Neuronal stem cell (in vitro differentiated cells): Measurements from ENCODE around the gene HGFAC.
A peak's percentile ranks its signal among the peaks of the same experiment; 100 is the strongest.
"Not testable (repeated sequence)": the region's sequence is repeated elsewhere in the genome, so short reads cannot be mapped to it uniquely, and the experiment has no call there.

ENCODE experiments used
- DNase-seq: peaks from one replicate; pipeline ENCODE4 v3.0.0-alpha.2; 2013; ENCODE audit warnings: low spot score
- H2AFZ ChIP-seq: one replicate; pipeline ENCODE4 v1.6.1; 2013; ENCODE audit warnings: mild to moderate bottlenecking, low read length, inconsistent platforms
- H2AK5ac ChIP-seq: 2 replicates; pipeline ENCODE4 v1.6.1; 2013; ENCODE audit warnings: low read depth, mild to moderate bottlenecking, inconsistent platforms, low read length, moderate library complexity, mixed read lengths
- H2BK120ac ChIP-seq: 2 replicates; pipeline ENCODE4 v1.6.1; 2013; ENCODE audit warnings: low read depth, mild to moderate bottlenecking, inconsistent platforms, low read length, moderate library complexity, mixed read lengths
- H2BK12ac ChIP-seq: one replicate; pipeline ENCODE4 v1.6.1; 2013; ENCODE audit warnings: low read length, inconsistent platforms
- H2BK15ac ChIP-seq: 2 replicates; pipeline ENCODE4 v1.6.1; 2013; ENCODE audit warnings: mild to moderate bottlenecking, low read length, inconsistent platforms, mixed read lengths
- H2BK5ac ChIP-seq: one replicate; pipeline ENCODE4 v1.6.1; 2013; ENCODE audit warnings: inconsistent platforms, mild to moderate bottlenecking, low read length, moderate library complexity
- H3K14ac ChIP-seq: one replicate; pipeline ENCODE4 v1.6.1; 2013; ENCODE audit warnings: low read length, inconsistent platforms
- H3K18ac ChIP-seq: 2 replicates; pipeline ENCODE4 v1.6.1; 2013; ENCODE audit warnings: low read length, inconsistent platforms
- H3K23ac ChIP-seq: 2 replicates; pipeline ENCODE4 v1.6.1; 2013; ENCODE audit warnings: low read depth, mild to moderate bottlenecking, mixed read lengths, low read length, inconsistent platforms; ENCODE audit not compliant: poor library complexity
- H3K27ac ChIP-seq: replicated peaks from 3 replicates; pipeline ENCODE4 v1.5.1; 2013; ENCODE audit warnings: low read length, inconsistent platforms
- H3K27me3 ChIP-seq, 3 experiments: 2 replicates each; pipeline ENCODE4 v1.6.1; 2013; ENCODE audit warnings: low read length in 3 of 3, mild to moderate bottlenecking in 2 of 3, inconsistent platforms in 1 of 3, low read depth in 1 of 3, mixed read lengths in 1 of 3, moderate library complexity in 1 of 3; ENCODE audit not compliant: control insufficient read depth in 3 of 3, insufficient read depth in 3 of 3
- H3K36me3 ChIP-seq, 2 donors: replicated peaks in 1 of 2; 2 replicates each; pipeline ENCODE4 v1.6.1; 2013; ENCODE audit warnings: low read length in 2 of 2; ENCODE audit not compliant: control insufficient read depth in 2 of 2, insufficient read depth in 2 of 2
- H3K4ac ChIP-seq: 2 replicates; pipeline ENCODE4 v1.6.1; 2013; ENCODE audit warnings: inconsistent platforms, mild to moderate bottlenecking, low read length, moderate library complexity
- H3K4me1 ChIP-seq, 2 donors: 1 replicate in 1 of 2; 2 replicates in 1 of 2; pipeline ENCODE4 v1.6.1; 2013; ENCODE audit warnings: low read length in 2 of 2, low read depth in 1 of 2; ENCODE audit not compliant: control insufficient read depth in 2 of 2, insufficient read depth in 1 of 2
- H3K4me2 ChIP-seq: one replicate; pipeline ENCODE4 v1.6.1; 2013; ENCODE audit warnings: mild to moderate bottlenecking, low read length, inconsistent platforms; ENCODE audit not compliant: insufficient read depth, poor library complexity, severe bottlenecking
- H3K4me3 ChIP-seq, 2 donors: 2 replicates each; pipeline ENCODE4 v1.5.1; 2013; ENCODE audit warnings: low read length in 2 of 2, mild to moderate bottlenecking in 2 of 2, inconsistent platforms in 1 of 2, moderate library complexity in 1 of 2
- H3K79me1 ChIP-seq: one replicate; pipeline ENCODE4 v1.6.1; 2013; ENCODE audit warnings: low read depth, mild to moderate bottlenecking, inconsistent platforms, low read length, moderate library complexity
- H3K9ac ChIP-seq: one replicate; pipeline ENCODE4 v1.6.1; 2013; ENCODE audit warnings: mild to moderate bottlenecking, low read depth, low read length, inconsistent platforms; ENCODE audit not compliant: poor library complexity
- H3K9me3 ChIP-seq, 2 donors: replicated peaks in 1 of 2; 2 replicates each; pipeline versions ENCODE3 to v1.6.1; 2013; ENCODE audit warnings: low read length in 2 of 2, mild to moderate bottlenecking in 2 of 2, inconsistent platforms in 1 of 2, low read depth in 1 of 2, mixed read lengths in 1 of 2, moderate library complexity in 1 of 2; ENCODE audit not compliant: control insufficient read depth in 2 of 2, insufficient read depth in 1 of 2
- H4K8ac ChIP-seq: one replicate; pipeline ENCODE4 v1.6.1; 2013; ENCODE audit warnings: low read depth, mild to moderate bottlenecking, inconsistent platforms, low read length, moderate library complexity
- H4K91ac ChIP-seq: one replicate; pipeline ENCODE4 v1.6.1; 2013; ENCODE audit warnings: low read length, low read depth, mild to moderate bottlenecking, inconsistent platforms; ENCODE audit not compliant: poor library complexity
- WGBS, 2 donors: extraction: QIAGEN DNeasy Blood & Tissue Kit; methylation state at CpG; one replicate each; pipeline ENCODE4 v1.1.7; 2013; ENCODE audit warnings: missing lambda C conversion rate in 2 of 2, mixed read lengths in 1 of 2; ENCODE audit not compliant: insufficient read length in 2 of 2, insufficient replicate concordance in 1 of 2; ENCODE audit errors: extremely low coverage in 2 of 2; 5-methylcytosine and 5-hydroxymethylcytosine counted together

Gene HGFAC

DNA sequence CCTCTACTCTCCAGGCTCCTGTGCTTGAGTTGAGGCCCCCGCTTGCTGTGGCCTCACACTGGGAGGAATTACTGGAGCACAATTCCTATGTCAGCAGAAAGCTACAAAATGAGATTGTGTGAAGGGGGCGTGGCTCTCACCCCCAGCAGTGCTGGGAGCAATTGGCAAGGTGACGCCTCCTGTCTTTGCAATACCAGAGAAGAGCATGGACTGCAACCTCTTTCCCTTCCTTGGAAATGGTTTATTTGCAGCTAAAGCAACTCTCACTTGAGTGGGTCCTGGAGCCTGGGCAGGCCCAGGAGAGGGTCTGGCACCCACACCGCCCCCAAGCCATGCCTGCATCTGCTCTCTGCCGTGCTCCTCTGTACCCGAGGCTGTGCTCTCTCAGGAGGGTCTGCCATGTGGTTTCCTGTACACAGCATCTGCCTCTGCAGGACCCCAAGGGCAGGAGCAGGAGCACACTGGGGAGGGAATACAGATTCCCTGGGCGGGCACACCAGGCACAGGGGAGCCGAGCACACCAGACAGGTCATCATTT, 32.9 kb upstream of the HGFAC start:
- Histone ChIP-seq H2BK5ac (peak overlapping the region; percentile 34), H3K4ac (no peak overlapping the region), H2BK120ac (no peak overlapping the region), H2BK12ac (no peak overlapping the region), H4K91ac (no peak overlapping the region), H3K4me2 (no peak overlapping the region), H3K18ac (peak overlapping the region; percentile 68), H3K36me3 (peaks cover 4 to 14% of the 10 kb centered on the region in 2 donors), H3K4me1 (peaks cover 2 to 27% of the 10 kb centered on the region in 2 donors), H3K23ac (no peak overlapping the region), H3K14ac (no peak overlapping the region), H3K9ac (peak overlapping the region; percentile 56), H2AFZ (no peak overlapping the region), H4K8ac (no peak overlapping the region), H3K79me1 (peaks cover 4% of the 10 kb centered on the region), H2BK15ac (no peak overlapping the region), H3K27ac (no peak overlapping the region), H2AK5ac (peak overlapping the region; percentile 41), H3K9me3 (peaks cover 14 to 18% of the 10 kb centered on the region in 2 donors), H3K27me3 (no peaks in the 10 kb centered on the region), H3K4me3 (no peak overlapping the region)
- no CpG with 5 or more reads among the region's 8 CpGs for WGBS, 2 donors
- DNase-seq, result no peak

DNA sequence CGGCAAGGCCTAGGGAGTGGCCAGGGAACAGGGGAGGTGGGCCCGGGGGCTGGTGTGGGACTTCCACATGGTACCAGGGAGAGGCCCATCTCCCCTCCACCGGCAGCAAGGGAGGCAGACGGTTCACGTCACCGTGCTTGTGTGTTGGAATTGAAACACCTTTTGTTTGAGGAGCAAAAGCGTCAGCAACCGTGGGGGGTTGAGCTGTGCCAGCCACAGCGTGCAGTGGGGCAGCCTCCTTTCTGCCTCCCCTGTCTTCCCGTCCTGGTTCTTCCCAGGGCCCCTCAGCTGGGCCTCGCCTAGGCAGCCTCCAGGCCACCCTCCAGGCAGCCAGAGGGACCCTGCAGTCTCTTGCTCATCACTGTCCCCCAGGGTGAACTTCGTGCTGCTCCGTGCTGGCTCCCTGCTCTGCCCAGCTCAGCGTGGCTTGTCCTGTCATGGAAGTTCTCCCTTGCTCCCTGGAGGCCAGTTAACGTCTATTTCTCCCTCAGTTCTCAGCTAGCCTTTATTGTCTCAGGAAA, 32.1 kb upstream of the HGFAC start:
- H3K23ac ChIP-seq, result peak overlapping the region; percentile 68
- no peak overlapping the region for H3K4me3 ChIP-seq
- no peak overlapping the region for H3K27ac ChIP-seq
- H3K14ac ChIP-seq, result no peak overlapping the region
- no peak overlapping the region for H3K4me2 ChIP-seq
- H4K91ac ChIP-seq, result no peak overlapping the region
- WGBS, 2 donors, result no CpG with 5 or more reads among the region's 15 CpGs
- peaks cover 9 to 10% of the 10 kb centered on the region in 2 donors for H3K9me3 ChIP-seq
- H2AK5ac ChIP-seq, result peak overlapping the region; percentile 8
- H2BK5ac ChIP-seq, result no peak overlapping the region
- H4K8ac ChIP-seq, result no peak overlapping the region
- peaks cover 2 to 7% of the 10 kb centered on the region in 2 donors for H3K36me3 ChIP-seq
- H2AFZ ChIP-seq, result no peak overlapping the region
- peak overlapping the region; percentile 33 for H3K18ac ChIP-seq
- no peak overlapping the region for H3K4ac ChIP-seq
- H3K27me3 ChIP-seq, result no peaks in the 10 kb centered on the region
- H2BK12ac ChIP-seq, result peak overlapping the region; percentile 77
- no peak for DNase-seq
- H3K79me1 ChIP-seq, result peaks cover 4% of the 10 kb centered on the region
- H2BK120ac ChIP-seq, result peak overlapping the region; percentile 62
- H3K9ac ChIP-seq, result no peak overlapping the region
- H3K4me1 ChIP-seq, result peaks cover 2 to 28% of the 10 kb centered on the region in 2 donors
- H2BK15ac ChIP-seq, result peak overlapping the region; percentile 15

DNA sequence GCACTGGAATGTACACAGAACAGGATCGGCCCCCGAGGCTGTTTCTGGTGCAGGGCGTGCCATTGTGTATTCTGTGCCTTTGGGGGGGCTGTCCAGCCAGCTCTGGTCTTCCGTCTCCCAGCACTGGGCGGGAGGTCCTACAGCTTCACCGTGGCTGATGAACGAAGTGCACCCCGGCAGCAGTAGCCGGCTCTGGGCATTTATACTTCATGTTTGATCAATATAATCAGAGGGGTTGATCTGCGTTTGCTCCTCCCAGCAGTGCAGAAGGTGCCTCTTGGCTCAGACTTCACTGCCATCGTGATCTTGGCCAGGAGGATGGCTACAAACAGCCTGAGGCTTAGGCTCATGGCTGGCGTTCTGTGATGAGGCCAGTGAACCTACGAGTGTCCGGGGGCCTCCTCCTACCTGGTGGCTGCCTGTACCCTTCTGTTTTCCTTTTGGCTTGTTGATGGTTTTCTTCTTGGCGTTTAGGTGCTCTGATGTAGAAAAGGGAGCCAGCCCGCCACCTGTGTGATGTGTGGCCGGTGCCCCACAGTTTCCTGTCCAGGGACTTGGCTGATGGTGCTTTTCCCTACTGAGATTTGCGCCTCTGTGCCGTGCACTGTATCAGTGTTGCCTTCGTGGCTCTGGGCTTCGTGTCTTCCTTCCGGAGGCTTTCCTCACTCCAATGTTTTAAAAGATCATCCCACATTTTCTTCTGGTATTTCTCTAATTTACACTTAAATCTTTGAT, 31.2 kb upstream of the HGFAC start:
- H3K9ac ChIP-seq, result no peak overlapping the region
- DNase-seq, result no peak
- no peaks in the 10 kb centered on the region for H3K27me3 ChIP-seq
- no peak overlapping the region for H2BK15ac ChIP-seq
- no peak overlapping the region for H3K23ac ChIP-seq
- peaks cover 2 to 28% of the 10 kb centered on the region in 2 donors for H3K4me1 ChIP-seq
- no peak overlapping the region for H3K27ac ChIP-seq
- WGBS, 2 donors, result no CpG with 5 or more reads among the region's 22 CpGs
- H3K4me3 ChIP-seq, result no peak overlapping the region
- H3K18ac ChIP-seq, result no peak overlapping the region
- H3K9me3 ChIP-seq, result peaks cover under 1 to 2% of the 10 kb centered on the region in 2 donors
- no peak overlapping the region for H4K8ac ChIP-seq
- H2BK5ac ChIP-seq, result no peak overlapping the region
- H2BK120ac ChIP-seq, result no peak overlapping the region
- H2AK5ac ChIP-seq, result no peak overlapping the region
- peaks cover under 1 to 4% of the 10 kb centered on the region in 2 donors for H3K36me3 ChIP-seq
- H2AFZ ChIP-seq, result no peak overlapping the region
- no peak overlapping the region for H2BK12ac ChIP-seq
- no peak overlapping the region for H4K91ac ChIP-seq
- H3K79me1 ChIP-seq, result peaks cover 4% of the 10 kb centered on the region
- no peak overlapping the region for H3K4me2 ChIP-seq
- no peak overlapping the region for H3K4ac ChIP-seq
- H3K14ac ChIP-seq, result no peak overlapping the region

DNA sequence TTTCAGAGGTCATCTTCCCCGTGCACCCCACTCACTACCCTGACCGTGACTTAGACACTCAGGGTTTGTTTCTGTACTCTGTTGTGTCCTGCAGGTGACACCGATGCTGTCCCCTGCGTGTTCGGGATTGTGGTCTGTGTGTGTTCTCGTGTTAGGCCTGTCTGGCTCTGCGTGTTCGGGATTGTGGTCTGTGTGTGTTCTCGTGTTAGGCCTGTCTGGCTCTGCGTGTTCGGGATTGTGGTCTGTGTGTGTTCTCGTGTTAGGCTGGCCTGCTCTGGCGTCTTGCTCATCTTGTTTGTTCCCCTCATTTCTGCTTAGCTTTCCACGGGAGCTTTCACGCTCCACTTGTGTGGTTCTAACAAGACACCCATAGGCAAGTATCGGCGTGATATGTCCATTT, 30.6 kb upstream of the HGFAC start:
- not testable (repeated sequence) for H3K27me3 ChIP-seq, H3K9ac ChIP-seq, H4K91ac ChIP-seq, H2AFZ ChIP-seq, H2AK5ac ChIP-seq, H3K4ac ChIP-seq, H4K8ac ChIP-seq, H3K79me1 ChIP-seq, H3K36me3 ChIP-seq, H3K23ac ChIP-seq, H3K27ac ChIP-seq, H3K14ac ChIP-seq, H2BK12ac ChIP-seq, H2BK15ac ChIP-seq, H2BK5ac ChIP-seq, H3K4me3 ChIP-seq, H3K4me2 ChIP-seq, H2BK120ac ChIP-seq, DNase-seq, H3K9me3 ChIP-seq, H3K18ac ChIP-seq
- WGBS, 2 donors, result no CpG with 5 or more reads among the region's 17 CpGs
- H3K4me1 ChIP-seq, result peaks cover 2 to 28% of the 10 kb centered on the region in 2 donors
